Ascending aorta (tissue), 2 donors: Measurements from ENCODE around the gene VCP. TPM values are rescaled to one million over a fixed set of nuclear protein-coding genes. Genes with fewer than 3 reads are reported as not detected.

ENCODE experiments used
- DNase-seq, 2 donors: peaks; one replicate each; pipeline ENCODE4 v3.0.0-alpha.2; 2019; ENCODE audit warnings: low spot score in 2 of 2
- H3K27ac ChIP-seq, 2 donors: fragments of 200-600 bp; sonication (generic); one replicate each; pipeline ENCODE4 v1.5.1; 2016 to 2017; ENCODE audit warnings: mild to moderate bottlenecking in 1 of 2
- H3K27me3 ChIP-seq: fragments of 200-600 bp; sonication (generic); one replicate; pipeline ENCODE4 v1.5.1; 2017
- H3K36me3 ChIP-seq, 2 donors: fragments of 200-600 bp; sonication (generic); one replicate each; pipeline ENCODE4 v1.5.1; 2016
- H3K4me1 ChIP-seq, 2 donors: fragments of 200-600 bp; sonication (generic); one replicate each; pipeline ENCODE4 v1.5.1; 2016 to 2017; ENCODE audit warnings: mild to moderate bottlenecking in 1 of 2
- H3K4me3 ChIP-seq, 2 donors: fragments of 200-600 bp; sonication (generic); one replicate each; pipeline ENCODE4 v1.5.1; 2016 to 2017; ENCODE audit warnings: mild to moderate bottlenecking in 1 of 2
- H3K9me3 ChIP-seq, 2 donors: fragments of 200-600 bp; sonication (generic); one replicate each; pipeline ENCODE4 v1.5.1; 2016
- intact Hi-C: fragments of 100-400 bp; cut with DNase I; formaldehyde crosslinking; loops from one replicate; pipeline ENCODE4 v1.15.1; 2023
- total RNA-seq: library from RNA; depleted of rRNA; stranded (reverse); fragments of >200 nt; gene quantifications from one replicate; pipeline ENCODE4 v1.1.0, GENCODE V29; 2016
- TF ChIP-seq, protein P1 (sequence below), 3 experiments: fragments of 200-600 bp in 2 of 3; fragments of 450-650 bp in 1 of 3; sonication (generic) in 2 of 3; IDR thresholded peaks; one replicate each; pipeline ENCODE4 v1.5.1; 2016 to 2019; ENCODE audit warnings: antibody characterized with exemption in 3 of 3, mild to moderate bottlenecking in 1 of 3, moderate library complexity in 1 of 3

The VCP gene
- total RNA-seq, 1 donor from 2014 or later = 96.3 TPM

DNA sequence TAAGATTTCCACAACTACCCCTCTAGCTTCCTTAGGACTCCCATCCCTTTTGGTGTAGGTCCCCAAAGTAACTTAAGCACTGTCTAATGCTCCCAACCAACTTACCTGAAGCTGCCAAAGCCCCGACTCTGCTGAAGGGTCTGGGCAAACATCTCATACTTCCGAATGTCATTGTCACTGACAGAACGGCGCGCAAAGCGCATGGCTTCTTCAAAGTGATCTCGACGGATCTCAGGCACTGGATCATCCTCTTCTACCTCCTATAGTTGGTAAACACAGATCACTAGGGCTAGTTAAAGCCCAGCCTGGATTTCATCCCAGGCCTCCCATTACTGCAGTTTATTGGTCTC lies 15.2 kb downstream of the VCP start:
- TF ChIP-seq, protein P1, sequence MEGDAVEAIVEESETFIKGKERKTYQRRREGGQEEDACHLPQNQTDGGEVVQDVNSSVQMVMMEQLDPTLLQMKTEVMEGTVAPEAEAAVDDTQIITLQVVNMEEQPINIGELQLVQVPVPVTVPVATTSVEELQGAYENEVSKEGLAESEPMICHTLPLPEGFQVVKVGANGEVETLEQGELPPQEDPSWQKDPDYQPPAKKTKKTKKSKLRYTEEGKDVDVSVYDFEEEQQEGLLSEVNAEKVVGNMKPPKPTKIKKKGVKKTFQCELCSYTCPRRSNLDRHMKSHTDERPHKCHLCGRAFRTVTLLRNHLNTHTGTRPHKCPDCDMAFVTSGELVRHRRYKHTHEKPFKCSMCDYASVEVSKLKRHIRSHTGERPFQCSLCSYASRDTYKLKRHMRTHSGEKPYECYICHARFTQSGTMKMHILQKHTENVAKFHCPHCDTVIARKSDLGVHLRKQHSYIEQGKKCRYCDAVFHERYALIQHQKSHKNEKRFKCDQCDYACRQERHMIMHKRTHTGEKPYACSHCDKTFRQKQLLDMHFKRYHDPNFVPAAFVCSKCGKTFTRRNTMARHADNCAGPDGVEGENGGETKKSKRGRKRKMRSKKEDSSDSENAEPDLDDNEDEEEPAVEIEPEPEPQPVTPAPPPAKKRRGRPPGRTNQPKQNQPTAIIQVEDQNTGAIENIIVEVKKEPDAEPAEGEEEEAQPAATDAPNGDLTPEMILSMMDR (IDR thresholded peaks at IDR 0.05) = no peak
- DNase-seq = no peak
- no peak overlapping the region for H3K27ac ChIP-seq
- H3K36me3 ChIP-seq = peaks cover 82 to 90% of the 10 kb centered on the region in 2 donors
- no peaks in the 10 kb centered on the region for H3K27me3 ChIP-seq
- H3K4me1 ChIP-seq = no peaks in the 10 kb centered on the region
- intact Hi-C loops = no loop called here
- no peaks in the 10 kb centered on the region for H3K9me3 ChIP-seq
- H3K4me3 ChIP-seq = no peak overlapping the region

DNA sequence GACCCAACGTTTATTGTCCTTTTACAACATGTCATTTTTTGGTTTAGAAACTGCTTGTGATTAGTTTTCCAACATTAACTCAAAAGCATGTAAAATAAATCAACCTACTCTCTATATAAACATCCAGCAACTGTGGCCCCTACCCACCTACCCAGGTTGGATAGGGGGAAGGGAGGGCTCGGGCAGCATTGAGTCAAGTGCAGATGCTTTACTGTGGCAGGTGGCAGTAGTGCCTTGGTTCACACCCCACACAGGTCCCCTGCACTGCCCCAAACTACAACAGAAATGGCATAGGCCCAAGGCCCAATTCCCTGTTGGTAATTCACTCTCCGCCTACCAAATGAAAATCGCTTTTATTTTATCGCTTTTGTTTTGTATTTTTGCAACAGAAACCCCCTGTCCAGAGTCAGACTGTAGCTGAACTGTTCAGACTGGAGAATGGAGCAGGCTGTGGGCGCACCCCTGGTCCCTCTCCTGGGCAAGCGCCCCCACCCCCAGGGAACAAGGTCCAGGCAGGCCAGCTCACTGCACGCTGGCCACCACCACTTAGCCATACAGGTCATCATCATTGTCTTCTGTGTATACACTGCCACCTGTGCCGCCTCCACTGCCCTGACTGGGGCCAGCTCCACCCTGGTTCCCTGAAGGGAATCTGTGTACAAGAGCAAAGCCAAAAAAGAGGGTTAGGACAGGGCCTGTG lies 15.7 kb downstream of the VCP start:
- no peak for DNase-seq
- H3K4me3 ChIP-seq = no peak overlapping the region
- H3K36me3 ChIP-seq = peaks cover 82 to 90% of the 10 kb centered on the region in 2 donors
- TF ChIP-seq, protein P1 (IDR thresholded peaks at IDR 0.05) = no peak
- H3K27me3 ChIP-seq = no peaks in the 10 kb centered on the region
- no peaks in the 10 kb centered on the region for H3K4me1 ChIP-seq
- H3K9me3 ChIP-seq = no peaks in the 10 kb centered on the region
- intact Hi-C loops = no loop called here
- H3K27ac ChIP-seq = no peak overlapping the region

DNA sequence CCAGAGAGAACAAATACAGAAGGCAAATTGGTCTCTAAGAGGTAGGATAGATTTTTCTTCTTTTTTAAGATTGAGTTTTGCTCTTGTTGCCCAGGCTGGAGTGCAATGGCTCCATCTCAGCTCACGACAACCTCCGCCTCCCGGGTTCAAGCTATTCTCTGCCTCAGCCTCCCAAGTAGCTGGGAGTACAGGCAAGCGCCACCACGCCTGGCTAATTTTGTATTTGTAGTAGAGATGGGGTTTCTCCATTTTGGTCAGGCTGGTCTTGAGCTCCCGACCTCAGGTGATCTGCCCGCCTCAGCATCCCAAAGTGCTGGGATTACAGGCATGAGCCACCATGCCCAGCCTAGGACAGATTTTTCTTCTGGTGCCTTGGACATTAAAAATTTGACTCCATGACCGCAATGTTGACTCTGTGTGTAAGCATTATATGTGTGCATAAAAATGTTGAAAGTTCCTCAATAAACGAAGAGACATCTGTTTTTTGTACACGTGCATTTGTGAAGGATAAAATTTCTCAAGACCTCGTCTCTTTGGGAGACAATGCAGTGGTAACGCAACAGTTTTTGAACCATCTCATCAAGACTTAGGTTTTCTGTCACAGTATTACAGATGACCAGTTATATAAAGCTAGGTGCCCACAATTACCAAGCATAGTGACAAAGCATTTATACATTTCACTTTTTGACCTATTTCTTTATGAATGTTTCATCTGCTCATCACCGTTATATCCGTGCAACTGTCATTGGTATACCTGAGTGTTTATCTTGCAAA lies 17.4 kb downstream of the VCP start:
- Histone ChIP-seq H3K36me3 (peaks cover 68 to 88% of the 10 kb centered on the region in 2 donors), H3K27me3 (no peaks in the 10 kb centered on the region), H3K4me3 (no peak overlapping the region), H3K4me1 (no peaks in the 10 kb centered on the region), H3K27ac (no peak overlapping the region), H3K9me3 (no peaks in the 10 kb centered on the region)
- TF ChIP-seq, protein P1 (IDR thresholded peaks at IDR 0.05) = no peak
- intact Hi-C loops = no loop called here
- no peak for DNase-seq

- H3K36me3 ChIP-seq = peaks cover 61 to 87% of the 10 kb centered on the region in 2 donors
- TF ChIP-seq, protein P1 (IDR thresholded peaks at IDR 0.05) = no peak
- no peak for DNase-seq
- H3K4me3 ChIP-seq = no peak overlapping the region
- intact Hi-C loops = no loop called here
- no peak overlapping the region for H3K27ac ChIP-seq
- no peaks in the 10 kb centered on the region for H3K27me3 ChIP-seq
- H3K4me1 ChIP-seq = no peaks in the 10 kb centered on the region
- no peaks in the 10 kb centered on the region for H3K9me3 ChIP-seq
Measured at GRCh38 chr9:35054185-35054835, 18.1 kb downstream of the VCP start.

- Histone ChIP-seq H3K4me3 (no peak overlapping the region), H3K36me3 (peaks cover 38 to 72% of the 10 kb centered on the region in 2 donors), H3K9me3 (no peaks in the 10 kb centered on the region), H3K27ac (no peak overlapping the region), H3K4me1 (no peaks in the 10 kb centered on the region), H3K27me3 (no peaks in the 10 kb centered on the region)
- intact Hi-C loops = loop anchor here (1.0 kb wide), 1 partner anchor 152 kb away; no protein-coding TSS in a partner anchor
- TF ChIP-seq, protein P1 (IDR thresholded peaks at IDR 0.05) = peak in 2 of 3 experiments; percentile 43 to 58
- no peak for DNase-seq
Measured at GRCh38 chr9:35051069-35051967, 21.1 kb downstream of the VCP start.
